ENCODE results near the gene RBFOX1.

DNA sequence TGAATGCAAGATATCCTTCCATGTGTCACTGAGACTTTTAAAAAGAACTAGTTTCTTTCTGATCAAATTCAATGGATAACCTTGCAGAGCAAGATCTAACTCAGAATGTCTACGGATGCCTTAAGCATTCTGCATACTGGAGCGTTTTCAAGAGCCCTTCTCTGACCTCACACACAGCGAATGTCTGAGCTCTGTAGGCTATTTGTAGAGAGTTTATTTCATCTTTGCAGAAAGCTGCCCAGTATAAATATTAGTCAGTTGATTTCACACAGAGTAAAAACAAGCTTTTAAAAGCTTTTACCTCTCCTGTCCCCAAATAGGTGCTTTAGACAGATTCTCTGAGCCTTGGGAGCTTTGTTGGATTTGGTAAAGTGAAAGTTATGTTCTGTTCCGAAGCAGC, 165.0 kb downstream of the RBFOX1 start:
- TF ChIP-seq CTCF (IDR thresholded peaks at IDR 0.05) (no peak), POLR2A (IDR thresholded peaks at IDR 0.05) (no peak)

Measured in Peyer's patch (tissue), 4 donors.